ENCODE data around the gene CACNA1B.
"Not testable (repeated sequence)": the region's sequence is repeated elsewhere in the genome, so short reads cannot be mapped to it uniquely, and the experiment has no call there.

CACNA1B gene

DNA sequence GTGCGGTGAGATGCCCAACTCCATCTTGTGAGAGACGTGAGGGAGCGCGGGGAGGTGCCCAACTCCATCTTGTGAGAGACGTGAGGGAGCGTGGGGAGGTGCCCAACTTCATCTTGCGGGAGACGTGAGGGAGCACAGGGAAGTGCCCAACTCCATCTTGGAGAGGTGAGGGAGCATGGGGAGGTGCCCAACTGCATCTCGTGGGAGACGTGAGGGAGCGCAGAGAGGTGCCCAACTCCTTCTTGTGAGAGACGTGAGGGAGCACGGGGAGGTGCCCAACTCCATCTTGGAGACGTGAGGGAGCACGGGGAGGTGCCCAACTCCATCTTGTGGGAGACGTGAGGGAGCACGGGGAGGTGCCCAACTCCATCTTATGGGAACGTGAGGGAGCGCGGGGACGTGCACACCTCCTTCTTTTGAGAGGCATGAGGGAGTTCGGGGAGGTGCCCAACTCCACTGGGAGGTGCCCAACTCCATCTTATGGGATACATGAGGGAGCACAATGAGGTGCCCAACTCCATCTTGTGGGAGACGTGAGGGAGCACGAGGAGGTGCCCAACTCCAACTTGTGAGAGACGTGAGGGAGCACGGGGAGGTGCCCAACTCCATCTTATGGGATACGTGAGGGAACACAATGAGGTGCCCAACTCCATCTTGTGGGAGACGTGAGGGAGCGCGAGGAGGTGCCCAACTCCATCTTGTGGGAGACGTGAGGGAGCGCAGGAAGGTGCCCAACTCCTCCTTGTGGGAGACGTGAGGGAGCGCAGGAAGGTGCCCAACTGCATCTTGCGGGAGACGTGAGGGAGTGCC lies 235.4 kb downstream of the CACNA1B start:
- TF ChIP-seq, protein P1, sequence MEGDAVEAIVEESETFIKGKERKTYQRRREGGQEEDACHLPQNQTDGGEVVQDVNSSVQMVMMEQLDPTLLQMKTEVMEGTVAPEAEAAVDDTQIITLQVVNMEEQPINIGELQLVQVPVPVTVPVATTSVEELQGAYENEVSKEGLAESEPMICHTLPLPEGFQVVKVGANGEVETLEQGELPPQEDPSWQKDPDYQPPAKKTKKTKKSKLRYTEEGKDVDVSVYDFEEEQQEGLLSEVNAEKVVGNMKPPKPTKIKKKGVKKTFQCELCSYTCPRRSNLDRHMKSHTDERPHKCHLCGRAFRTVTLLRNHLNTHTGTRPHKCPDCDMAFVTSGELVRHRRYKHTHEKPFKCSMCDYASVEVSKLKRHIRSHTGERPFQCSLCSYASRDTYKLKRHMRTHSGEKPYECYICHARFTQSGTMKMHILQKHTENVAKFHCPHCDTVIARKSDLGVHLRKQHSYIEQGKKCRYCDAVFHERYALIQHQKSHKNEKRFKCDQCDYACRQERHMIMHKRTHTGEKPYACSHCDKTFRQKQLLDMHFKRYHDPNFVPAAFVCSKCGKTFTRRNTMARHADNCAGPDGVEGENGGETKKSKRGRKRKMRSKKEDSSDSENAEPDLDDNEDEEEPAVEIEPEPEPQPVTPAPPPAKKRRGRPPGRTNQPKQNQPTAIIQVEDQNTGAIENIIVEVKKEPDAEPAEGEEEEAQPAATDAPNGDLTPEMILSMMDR (IDR thresholded peaks at IDR 0.05; ENCODE audit: low read depth, low read length) = no peak
- H3K4me3 ChIP-seq (replicated peaks in 1 of 2; ENCODE audit: low read depth in 2 of 2, low read length in 2 of 2) = no peak overlapping the region
- DNase-seq (ENCODE audit: low read depth in 2 of 2) = no peak

DNA sequence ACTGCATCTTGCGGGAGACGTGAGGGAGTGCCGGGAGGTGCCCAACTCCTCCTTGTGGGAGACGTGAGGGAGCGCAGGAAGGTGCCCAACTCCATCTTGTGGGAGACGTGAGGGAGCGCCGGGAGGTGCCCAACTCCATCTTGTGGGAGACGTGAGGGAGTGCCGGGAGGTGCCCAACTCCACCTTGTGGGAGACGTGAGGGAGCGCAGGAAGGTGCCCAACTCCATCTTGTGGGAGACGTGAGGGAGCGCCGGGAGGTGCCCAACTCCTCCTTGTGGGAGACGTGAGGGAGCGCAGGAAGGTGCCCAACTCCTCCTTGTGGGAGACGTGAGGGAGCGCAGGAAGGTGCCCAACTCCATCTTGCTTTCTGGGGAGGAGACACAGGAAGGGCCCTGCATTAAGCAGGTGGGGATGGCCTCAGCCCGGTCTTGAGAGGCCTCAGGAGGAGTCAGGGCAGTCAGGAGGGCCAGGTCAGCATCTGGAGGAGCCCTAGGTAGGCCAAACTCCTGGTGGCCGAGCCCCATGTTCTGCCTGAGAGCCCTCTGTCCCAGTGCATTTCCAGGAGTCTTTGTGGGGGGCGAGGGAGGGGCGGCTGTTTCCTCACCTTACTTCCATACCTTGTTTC lies 236.2 kb downstream of the CACNA1B start:
- not testable (repeated sequence) for DNase-seq (ENCODE audit: low read depth in 2 of 2)

DNA sequence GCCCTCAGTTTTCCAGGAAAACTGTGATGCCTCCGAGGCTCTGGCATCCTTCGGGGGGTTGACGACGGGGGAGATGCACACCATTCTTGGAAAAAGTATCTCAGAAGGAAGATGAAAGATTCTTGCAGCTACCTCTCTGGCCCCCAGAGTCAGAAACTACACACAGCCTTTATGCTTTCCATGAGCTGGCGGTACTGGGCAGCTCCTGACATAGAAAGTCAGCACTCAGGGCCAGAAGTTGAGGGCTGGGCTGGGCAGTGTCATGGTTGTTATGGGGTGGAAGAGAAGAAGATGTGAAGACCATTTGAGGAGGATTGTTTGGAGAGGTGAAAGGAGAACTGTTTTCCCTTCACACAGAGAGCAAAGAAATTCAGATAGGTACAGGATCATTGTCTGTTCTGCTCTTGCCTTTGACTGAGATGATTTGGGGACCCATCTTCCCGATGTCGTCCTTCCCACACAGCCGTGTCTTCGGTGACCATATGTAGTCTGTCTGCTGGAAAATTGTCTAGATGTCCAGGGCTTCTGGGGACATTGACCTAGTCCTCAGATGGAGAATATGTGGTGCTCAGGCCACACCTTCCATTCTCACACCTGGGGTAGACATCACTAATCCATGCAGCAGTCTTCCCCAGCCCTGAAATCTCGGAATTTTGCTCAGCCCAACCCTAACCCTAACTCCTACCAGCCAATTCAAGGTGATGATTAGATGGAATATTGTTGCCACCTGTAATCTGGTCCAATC lies 237.1 kb downstream of the CACNA1B start:
- no peak for DNase-seq (ENCODE audit: low read depth in 2 of 2)
- TF ChIP-seq, protein P1 (IDR thresholded peaks at IDR 0.05; ENCODE audit: low read depth, low read length) = no peak
- H3K4me3 ChIP-seq (replicated peaks in 1 of 2; ENCODE audit: low read depth in 2 of 2, low read length in 2 of 2) = no peak overlapping the region

More for the DNA sequence above, 236.2 kb downstream of the CACNA1B start:
- H3K4me3 ChIP-seq (replicated peaks in 1 of 2; ENCODE audit: low read depth in 2 of 2, low read length in 2 of 2) = not testable (repeated sequence)

DNA sequence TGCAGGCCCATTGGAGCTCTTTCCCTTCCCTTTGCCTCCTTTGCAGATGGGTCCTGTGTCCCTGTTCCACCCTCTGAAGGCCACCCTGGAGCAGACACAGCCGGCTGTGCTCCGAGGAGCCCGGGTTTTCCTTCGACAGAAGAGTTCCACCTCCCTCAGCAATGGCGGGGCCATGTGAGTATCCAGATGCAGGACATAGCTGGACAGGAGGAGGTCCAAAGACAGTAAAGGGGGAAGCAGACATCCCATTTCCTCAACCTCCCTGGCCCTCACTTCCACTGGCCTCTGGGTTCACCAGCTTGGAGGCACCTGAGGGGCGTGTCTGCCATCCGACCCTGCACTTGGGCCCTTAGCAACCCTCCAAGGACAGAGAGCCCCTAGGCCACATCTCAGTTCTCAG lies 237.9 kb downstream of the CACNA1B start:
- DNase-seq (ENCODE audit: low read depth in 2 of 2) = no peak
- H3K4me3 ChIP-seq (replicated peaks in 1 of 2; ENCODE audit: low read depth in 2 of 2, low read length in 2 of 2) = no peak overlapping the region
- TF ChIP-seq, protein P1 (IDR thresholded peaks at IDR 0.05; ENCODE audit: low read depth, low read length) = no peak

DNA sequence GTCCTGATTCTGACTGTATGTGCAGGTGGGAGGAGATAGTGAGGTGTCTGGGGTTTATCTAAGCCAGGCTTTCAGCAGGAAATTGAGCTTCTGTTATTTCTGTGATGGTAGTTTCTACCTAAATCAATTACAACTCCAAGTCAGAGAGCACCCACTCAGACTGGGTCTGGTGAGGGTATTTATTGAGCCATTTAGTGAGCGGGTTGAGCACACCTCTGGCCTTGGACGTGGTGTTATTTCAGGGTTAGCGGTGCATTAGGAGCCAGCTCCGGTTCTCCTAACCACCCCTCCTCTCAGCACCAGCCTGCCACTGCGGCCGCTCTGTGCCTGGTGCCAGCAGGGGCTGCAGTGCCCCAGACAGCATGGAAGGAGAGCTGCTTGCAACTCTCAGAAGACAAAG lies 238.9 kb downstream of the CACNA1B start:
- H3K4me3 ChIP-seq (replicated peaks in 1 of 2; ENCODE audit: low read depth in 2 of 2, low read length in 2 of 2) = no peak overlapping the region
- no peak for DNase-seq (ENCODE audit: low read depth in 2 of 2)
- TF ChIP-seq, protein P1 (IDR thresholded peaks at IDR 0.05; ENCODE audit: low read depth, low read length) = no peak

DNA sequence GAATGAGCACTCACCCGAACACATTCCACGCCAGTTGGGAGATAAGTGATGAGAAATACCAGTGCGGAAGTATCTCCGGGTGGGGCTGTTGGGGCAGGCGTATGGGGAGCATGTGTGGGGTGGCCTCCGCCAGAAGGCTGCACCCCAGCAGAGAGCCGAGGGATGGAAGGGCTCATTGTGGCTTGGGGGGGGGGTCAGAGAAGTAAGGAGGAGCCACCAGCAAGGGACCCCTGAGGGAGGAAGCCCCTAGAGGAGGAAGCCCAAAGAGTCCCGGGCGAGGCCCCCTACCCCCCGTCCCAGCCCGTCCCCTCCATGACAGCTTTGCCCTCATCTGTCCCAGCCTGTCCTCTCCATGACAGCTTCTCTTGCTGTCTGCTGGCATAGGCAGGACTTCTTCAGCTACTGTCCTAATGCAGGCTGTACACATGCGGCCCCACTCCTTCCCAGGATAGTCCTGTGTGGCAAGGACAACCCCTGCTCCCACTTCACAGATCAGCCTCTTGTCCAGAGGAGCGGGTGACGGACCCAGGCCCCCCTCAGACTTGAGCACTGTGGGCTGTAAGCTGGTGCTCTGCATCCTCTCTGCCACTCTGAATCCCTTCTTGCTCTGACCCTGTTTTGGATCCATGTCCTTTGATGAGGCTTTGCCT lies 239.6 kb downstream of the CACNA1B start:
- no peak overlapping the region for H3K4me3 ChIP-seq (replicated peaks in 1 of 2; ENCODE audit: low read depth in 2 of 2, low read length in 2 of 2)
- TF ChIP-seq, protein P1 (IDR thresholded peaks at IDR 0.05; ENCODE audit: low read depth, low read length) = no peak

More for the DNA sequence above, 239.6 kb downstream of the CACNA1B start:
- no peak for DNase-seq (ENCODE audit: low read depth in 2 of 2)
